PC-3 (cell line): Measurements from ENCODE around the gene CHMP1B. TPM values are rescaled to one million over a fixed set of nuclear protein-coding genes. Genes with fewer than 3 reads are reported as not detected.

Source experiments
- ATAC-seq: fragments of 200-7000 bp; cut with Tn5 transposase; 2 replicates; pipeline ENCODE4 v1.9.1; 2020; ENCODE audit warnings: mild to moderate bottlenecking, moderate library complexity
- BruUV-seq: library from RNA; stranded (reverse); fragments of 400-500 nt; replicated peaks from 2 replicates; lab custom pipeline; 2021; lab: Mats Ljungman, UMichigan
- CTCF ChIA-PET: fragments of 300-600 bp; sonication (Branson Sonifier 250); formaldehyde crosslinking; loops from one replicate; lab custom pipeline; 2022; ENCODE audit warnings: antibody characterized with exemption; lab: Charles Lee
- POLR2A ChIA-PET: fragments of 300-600 bp; sonication (Branson Sonifier 250); formaldehyde crosslinking; loops from one replicate; lab custom pipeline; 2022; ENCODE audit warnings: antibody characterized with exemption; ENCODE audit not compliant: unreplicated experiment; lab: Charles Lee
- DNase-seq: peaks from one replicate; pipeline ENCODE4 v3.0.0-alpha.2; 2015
- H2AFZ ChIP-seq: fragments of 300-600 bp; sonication (generic); 2 replicates; pipeline ENCODE4 v1.6.0; 2016; ENCODE audit warnings: antibody characterized with exemption, low read length
- H3F3A ChIP-seq: fragments of 300-600 bp; sonication (generic); one replicate; pipeline ENCODE4 v1.6.0; 2017; ENCODE audit warnings: antibody characterized with exemption, low read length, control low read depth, mild to moderate bottlenecking; ENCODE audit not compliant: unreplicated experiment
- H3K27ac ChIP-seq: fragments of 300-600 bp; sonication (generic); 2 replicates; pipeline ENCODE4 v1.5.1; 2016; ENCODE audit warnings: mild to moderate bottlenecking, low read length
- H3K27me3 ChIP-seq: fragments of 300-600 bp; sonication (generic); 2 replicates; pipeline ENCODE4 v1.6.1; 2016; ENCODE audit warnings: low read length, mixed read lengths
- H3K36me3 ChIP-seq: fragments of 300-600 bp; sonication (generic); 2 replicates; pipeline ENCODE4 v1.6.1; 2016; ENCODE audit warnings: low read depth, mixed run types, low read length, mixed read lengths
- H3K4me1 ChIP-seq: fragments of 300-600 bp; sonication (generic); 2 replicates; pipeline ENCODE4 v1.5.1; 2016; ENCODE audit warnings: low read length; ENCODE audit not compliant: insufficient read depth
- H3K4me2 ChIP-seq: fragments of 300-600 bp; sonication (generic); 2 replicates; pipeline ENCODE4 v1.6.0; 2016; ENCODE audit warnings: low read length
- H3K4me3 ChIP-seq: fragments of 300-600 bp; sonication (generic); 2 replicates; pipeline ENCODE4 v1.5.1; 2016; ENCODE audit warnings: mild to moderate bottlenecking, low read length, mixed read lengths
- H3K79me2 ChIP-seq: fragments of 300-600 bp; sonication (generic); 2 replicates; pipeline ENCODE4 v1.6.1; 2017; ENCODE audit warnings: low read length, mixed read lengths
- H3K9ac ChIP-seq: fragments of 300-600 bp; sonication (generic); 2 replicates; pipeline ENCODE4 v1.6.0; 2016; ENCODE audit warnings: mild to moderate bottlenecking, low read length
- H3K9me2 ChIP-seq: fragments of 300-600 bp; sonication (generic); replicated peaks from 2 replicates; pipeline ENCODE4 v1.6.1; 2016; ENCODE audit warnings: mixed run types, low read length, mixed read lengths
- H3K9me3 ChIP-seq: fragments of 300-600 bp; sonication (generic); 2 replicates; pipeline ENCODE4 v1.6.1; 2016; ENCODE audit warnings: low read length, mixed read lengths
- H4K20me1 ChIP-seq: fragments of 300-600 bp; sonication (generic); 2 replicates; pipeline ENCODE4 v1.6.1; 2016; ENCODE audit warnings: low read length, mixed read lengths
- EZH2 ChIP-seq: fragments of 300-600 bp; sonication (generic); IDR thresholded peaks from one replicate; pipeline ENCODE4 v1.6.1; 2017; ENCODE audit warnings: antibody characterized with exemption, mild to moderate bottlenecking, low read length; ENCODE audit not compliant: unreplicated experiment
- EZH2phosphoT487 ChIP-seq: fragments of 300-600 bp; sonication (generic); IDR thresholded peaks from 2 replicates; pipeline ENCODE4 v1.6.1; 2018; ENCODE audit warnings: mild to moderate bottlenecking, antibody characterized with exemption, low read length, borderline replicate concordance
- intact Hi-C: fragments of 100-400 bp; cut with micrococcal nuclease; formaldehyde crosslinking; loops from 2 replicates; pipeline ENCODE4 v1.9.0; 2023
- total RNA-seq: library from RNA; depleted of rRNA; stranded (reverse); fragments of >200 nt; gene quantifications from 2 replicates; pipeline ENCODE4 v1.2.3, GENCODE V29; 2014
- TF ChIP-seq, protein P1 (sequence below): fragments of 300-600 bp; sonication (generic); conservative IDR thresholded peaks from 2 replicates; pipeline ENCODE4 v1.5.1; 2017; ENCODE audit warnings: antibody characterized with exemption, low read depth, mild to moderate bottlenecking, low read length

Gene CHMP1B
- total RNA-seq, 1 experiment from 2014 or later = 81.9 TPM

DNA sequence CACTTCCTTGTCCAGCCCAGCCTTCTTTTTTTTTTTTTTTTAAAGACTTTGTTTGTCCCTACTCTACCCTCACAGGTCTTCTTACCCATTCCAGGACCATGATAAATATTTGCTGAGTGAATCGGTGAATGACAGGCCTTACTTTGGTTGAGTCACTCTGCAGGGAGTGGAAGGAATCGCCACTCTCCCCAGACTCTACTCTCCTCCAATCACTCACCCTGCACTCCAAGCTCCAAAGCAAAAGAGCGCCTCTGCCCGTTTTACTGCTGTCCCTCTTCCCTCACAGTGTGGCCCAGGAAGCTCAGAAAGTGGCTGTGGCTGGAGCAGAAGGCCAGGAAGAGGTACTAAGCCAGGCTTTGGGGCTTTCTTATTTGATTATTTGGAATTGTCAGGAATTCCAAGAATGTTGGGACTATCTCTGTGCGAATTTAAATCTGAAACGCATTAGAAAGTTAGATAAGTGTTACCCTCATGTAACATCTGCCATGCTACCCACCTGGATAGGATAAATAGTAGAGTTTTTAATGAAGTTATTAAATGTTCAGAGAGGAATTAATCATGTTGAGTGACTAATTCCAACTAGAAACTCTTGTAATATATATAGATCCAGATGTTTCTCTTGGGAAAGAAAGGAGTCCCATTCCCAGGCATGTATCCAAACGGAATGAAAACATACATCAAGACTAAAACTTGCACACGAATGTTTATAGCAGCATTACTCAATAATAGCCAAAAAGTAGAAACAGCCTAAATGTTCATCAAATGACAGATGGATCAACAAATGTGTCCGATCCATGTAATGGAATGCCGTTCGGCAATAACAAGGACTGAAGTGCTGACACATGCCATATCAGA is 43.0 kb upstream of the CHMP1B start:
- Histone ChIP-seq H3K9ac (peak overlapping the region; percentile 65), H3K79me2 (no peaks in the 10 kb centered on the region), H3K27ac (peak overlapping the region; percentile 91), H3K4me2 (peak overlapping the region; percentile 78), H3K4me1 (peaks cover 25% of the 10 kb centered on the region), H3K27me3 (no peaks in the 10 kb centered on the region), H3K4me3 (peak overlapping the region; percentile 36; the same call in 1 of the 2 replicates), H4K20me1 (no peaks in the 10 kb centered on the region), H3K9me2 (no peaks in the 10 kb centered on the region), H3K36me3 (no peaks in the 10 kb centered on the region), H3F3A (no peaks in the 10 kb centered on the region), H2AFZ (peak overlapping the region; percentile 71), H3K9me3 (no peaks in the 10 kb centered on the region)
- ChIA-PET CTCF (no interaction called here), POLR2A (no interaction called here)
- peak; percentile 100 for ATAC-seq
- DNase-seq = peak; percentile 96
- BruUV-seq = TSS peak; percentile 82
- intact Hi-C loops = loop anchor here (1.0 to 5.0 kb wide), 3 partner anchors 40 to 66 kb away; partner anchors contain the start of gene CHMP1B
- no peak for TF ChIP-seq EZH2phosphoT487
- TF ChIP-seq, protein P1, sequence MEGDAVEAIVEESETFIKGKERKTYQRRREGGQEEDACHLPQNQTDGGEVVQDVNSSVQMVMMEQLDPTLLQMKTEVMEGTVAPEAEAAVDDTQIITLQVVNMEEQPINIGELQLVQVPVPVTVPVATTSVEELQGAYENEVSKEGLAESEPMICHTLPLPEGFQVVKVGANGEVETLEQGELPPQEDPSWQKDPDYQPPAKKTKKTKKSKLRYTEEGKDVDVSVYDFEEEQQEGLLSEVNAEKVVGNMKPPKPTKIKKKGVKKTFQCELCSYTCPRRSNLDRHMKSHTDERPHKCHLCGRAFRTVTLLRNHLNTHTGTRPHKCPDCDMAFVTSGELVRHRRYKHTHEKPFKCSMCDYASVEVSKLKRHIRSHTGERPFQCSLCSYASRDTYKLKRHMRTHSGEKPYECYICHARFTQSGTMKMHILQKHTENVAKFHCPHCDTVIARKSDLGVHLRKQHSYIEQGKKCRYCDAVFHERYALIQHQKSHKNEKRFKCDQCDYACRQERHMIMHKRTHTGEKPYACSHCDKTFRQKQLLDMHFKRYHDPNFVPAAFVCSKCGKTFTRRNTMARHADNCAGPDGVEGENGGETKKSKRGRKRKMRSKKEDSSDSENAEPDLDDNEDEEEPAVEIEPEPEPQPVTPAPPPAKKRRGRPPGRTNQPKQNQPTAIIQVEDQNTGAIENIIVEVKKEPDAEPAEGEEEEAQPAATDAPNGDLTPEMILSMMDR = 0 out of 2 replicates have a peak, but pooled peaks have one; percentile 18

DNA sequence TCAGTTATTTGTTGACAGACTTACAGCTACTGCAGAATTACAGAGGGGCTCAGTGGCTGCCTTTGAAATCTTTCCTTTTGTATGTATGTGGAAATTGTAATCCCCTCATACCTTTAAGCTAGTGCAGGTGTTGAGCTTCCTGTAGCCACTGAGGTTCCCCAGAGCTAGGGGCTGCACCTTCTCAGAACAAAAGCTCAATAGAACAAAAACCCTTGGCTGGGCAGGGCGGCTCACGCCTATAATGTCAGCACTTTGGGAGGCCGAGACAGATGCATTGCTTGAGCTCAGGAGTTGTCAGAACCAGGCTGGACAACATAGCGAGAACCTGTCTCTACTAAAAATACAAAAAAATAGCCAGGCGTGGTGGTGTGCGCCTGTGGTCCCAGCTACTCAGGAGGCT is 41.3 kb upstream of the CHMP1B start:
- Histone ChIP-seq H3K9ac (no peak overlapping the region), H3K4me2 (no peak overlapping the region), H3K27me3 (no peaks in the 10 kb centered on the region), H3K4me1 (peaks cover 25% of the 10 kb centered on the region), H4K20me1 (no peaks in the 10 kb centered on the region), H3K9me2 (no peaks in the 10 kb centered on the region), H3K36me3 (no peaks in the 10 kb centered on the region), H2AFZ (no peak overlapping the region), H3K4me3 (no peak overlapping the region), H3F3A (no peaks in the 10 kb centered on the region), H3K9me3 (no peaks in the 10 kb centered on the region), H3K27ac (no peak overlapping the region), H3K79me2 (no peaks in the 10 kb centered on the region)
- intact Hi-C loops = loop anchor here (2.0 to 5.0 kb wide), 2 partner anchors 41 to 68 kb away; partner anchors contain the start of gene CHMP1B
- DNase-seq (no peak), ATAC-seq (no peak)
- ChIA-PET POLR2A (no interaction called here), CTCF (interaction anchor here (0.6 kb wide), 1 partner anchor 59 kb away, joined by 6 read pairs; no protein-coding TSS in a partner anchor)
- BruUV-seq = no TSS peak
- no peak for TF ChIP-seq EZH2phosphoT487
- TF ChIP-seq EZH2 = no peak
- TF ChIP-seq, protein P1 = no peak

DNA sequence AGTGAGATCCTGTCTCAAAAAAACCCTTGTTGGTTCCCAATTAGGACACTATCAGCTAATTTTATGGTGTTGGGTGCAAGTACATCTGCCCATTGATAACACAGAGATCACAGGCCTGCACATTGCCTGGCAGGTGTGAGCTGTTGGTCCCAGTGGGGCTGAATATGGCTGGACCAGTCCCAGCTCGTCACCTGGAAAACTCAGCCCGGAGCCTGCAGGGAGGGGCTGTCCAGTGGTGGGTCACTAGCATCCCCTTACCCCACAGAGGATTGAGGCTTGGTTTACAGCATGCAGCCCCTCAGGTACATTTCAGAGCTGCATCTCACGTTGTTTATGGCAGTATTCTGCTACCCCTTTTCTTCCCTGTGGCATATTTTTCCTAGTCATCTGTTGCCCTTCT is 40.8 kb upstream of the CHMP1B start:
- no peak overlapping the region for H3K27ac ChIP-seq
- H3K4me1 ChIP-seq = peaks cover 25% of the 10 kb centered on the region
- H3K9ac ChIP-seq = no peak overlapping the region
- intact Hi-C loops = no loop called here
- no peaks in the 10 kb centered on the region for H3F3A ChIP-seq
- H3K27me3 ChIP-seq = no peaks in the 10 kb centered on the region
- H4K20me1 ChIP-seq = no peaks in the 10 kb centered on the region
- no peak for ATAC-seq
- CTCF ChIA-PET = interaction anchor here (0.6 kb wide), 1 partner anchor 58 kb away, joined by 6 read pairs; no protein-coding TSS in a partner anchor
- no peak for TF ChIP-seq EZH2phosphoT487
- H3K9me2 ChIP-seq = no peaks in the 10 kb centered on the region
- POLR2A ChIA-PET = no interaction called here
- H3K79me2 ChIP-seq = no peaks in the 10 kb centered on the region
- no peak for DNase-seq
- H3K36me3 ChIP-seq = no peaks in the 10 kb centered on the region
- no peak overlapping the region for H3K4me2 ChIP-seq
- no peak overlapping the region for H3K4me3 ChIP-seq
- H3K9me3 ChIP-seq = no peaks in the 10 kb centered on the region
- no TSS peak for BruUV-seq
- no peak overlapping the region for H2AFZ ChIP-seq
